CD4-positive, alpha-beta T cell treated with Interleukin-1 beta for 1 hour (primary cell): ENCODE data around the gene FAM180B.
"Not testable (repeated sequence)": the region's sequence is repeated elsewhere in the genome, so short reads cannot be mapped to it uniquely, and the experiment has no call there.

Experiments used
- DNase-seq, 2 donors: peaks; one replicate each; pipeline ENCODE4 v3.0.0-alpha.2; 2020 to 2022

Gene FAM180B

DNA sequence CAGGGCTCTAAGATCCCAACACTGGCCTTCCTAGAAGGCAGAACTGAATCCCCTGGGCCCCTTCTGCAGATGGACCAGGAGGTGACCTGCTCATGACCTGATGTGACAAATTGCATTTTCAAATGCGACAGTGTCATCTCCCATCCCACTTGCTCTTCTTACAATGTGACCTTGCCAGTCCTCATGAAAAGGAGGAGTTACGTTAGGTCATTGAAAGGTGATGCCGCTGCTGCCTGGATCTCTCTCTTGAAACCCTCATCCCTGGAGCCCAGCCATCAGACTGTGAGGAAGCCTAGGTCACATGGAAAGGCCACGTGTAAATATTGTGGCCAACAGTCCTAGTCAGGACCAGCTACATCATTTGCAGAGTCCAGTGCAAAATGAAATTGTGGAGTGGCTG is 13.4 kb downstream of the FAM180B start:
- no peak for DNase-seq

DNA sequence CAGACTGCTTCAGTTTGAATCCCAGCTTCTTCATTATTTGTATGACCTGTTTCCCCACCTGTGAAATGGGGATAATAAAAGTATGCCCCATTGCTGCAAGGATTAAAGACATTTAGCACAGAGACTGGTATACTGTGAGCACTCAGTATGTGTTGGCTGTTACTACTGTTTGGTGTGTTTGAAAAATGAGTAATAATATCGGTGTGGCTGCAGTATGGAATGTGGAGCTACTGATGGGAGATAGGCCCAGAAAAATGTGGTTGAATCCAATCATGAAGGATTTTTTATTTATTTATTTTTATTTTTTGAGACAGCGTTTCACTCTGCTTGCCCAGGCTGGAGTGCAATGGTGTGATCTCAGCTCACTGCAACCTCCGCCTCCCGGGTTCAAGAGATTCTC is 16.8 kb downstream of the FAM180B start:
- DNase-seq = no peak

DNA sequence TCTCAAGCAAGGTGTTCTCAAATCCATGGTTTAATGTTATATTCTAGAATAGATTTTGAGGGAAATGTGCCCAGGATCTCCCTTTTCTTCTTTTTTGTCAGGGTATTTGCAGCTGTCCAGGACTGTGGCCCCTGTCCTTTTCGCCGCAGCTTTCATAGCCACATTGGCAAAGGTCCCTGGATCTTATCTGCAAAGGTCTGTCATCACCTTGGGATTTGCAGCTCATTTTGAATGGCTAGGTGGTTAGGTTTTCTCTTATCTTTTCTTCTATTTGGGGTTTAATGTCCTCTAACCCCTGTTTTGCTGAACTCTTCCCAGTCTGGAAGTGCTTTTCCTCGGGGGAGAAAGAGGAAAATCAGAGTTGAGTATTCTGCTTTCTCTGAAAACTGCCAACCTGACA is 19.4 kb downstream of the FAM180B start:
- no peak for DNase-seq

DNA sequence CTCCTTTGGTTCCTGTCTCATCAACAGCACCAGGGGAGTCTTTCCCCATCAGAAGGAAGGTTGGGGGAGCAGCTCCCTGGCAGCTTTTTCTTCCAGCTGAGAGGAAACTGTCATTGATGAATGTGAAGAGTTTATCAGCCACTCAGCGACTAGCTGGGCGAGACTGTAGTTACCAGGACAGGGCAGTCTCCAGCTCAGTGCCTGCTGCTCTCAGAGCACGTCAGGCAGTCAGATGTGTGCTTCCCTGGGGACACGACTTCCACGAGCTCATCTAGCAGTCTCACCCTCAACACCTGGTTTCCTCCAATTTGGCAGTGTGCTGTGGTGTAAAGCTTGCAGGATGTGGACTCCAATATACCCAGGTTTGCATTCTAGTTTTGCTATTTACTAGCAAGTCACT is 20.3 kb downstream of the FAM180B start:
- DNase-seq = no peak

DNA sequence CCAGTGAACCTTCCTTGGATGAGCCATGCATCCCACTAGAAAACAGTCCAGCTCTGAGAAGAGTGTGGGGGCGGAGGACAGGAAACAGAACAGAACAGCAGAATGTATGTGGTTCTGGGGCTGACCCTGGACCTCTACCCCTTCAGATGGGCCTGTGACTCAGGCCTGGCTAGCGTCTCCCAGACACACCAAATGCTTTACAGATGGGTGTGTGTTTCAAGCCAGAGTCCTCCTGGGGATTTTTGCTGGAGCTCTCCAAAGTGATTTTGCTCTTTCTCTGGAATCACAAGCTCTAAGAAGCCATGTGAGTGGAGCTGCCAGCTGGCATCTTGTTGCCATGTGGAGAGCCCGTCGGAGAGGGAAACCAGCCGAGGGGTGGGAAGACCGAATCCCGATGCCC is 20.9 kb downstream of the FAM180B start:
- no peak for DNase-seq

DNA sequence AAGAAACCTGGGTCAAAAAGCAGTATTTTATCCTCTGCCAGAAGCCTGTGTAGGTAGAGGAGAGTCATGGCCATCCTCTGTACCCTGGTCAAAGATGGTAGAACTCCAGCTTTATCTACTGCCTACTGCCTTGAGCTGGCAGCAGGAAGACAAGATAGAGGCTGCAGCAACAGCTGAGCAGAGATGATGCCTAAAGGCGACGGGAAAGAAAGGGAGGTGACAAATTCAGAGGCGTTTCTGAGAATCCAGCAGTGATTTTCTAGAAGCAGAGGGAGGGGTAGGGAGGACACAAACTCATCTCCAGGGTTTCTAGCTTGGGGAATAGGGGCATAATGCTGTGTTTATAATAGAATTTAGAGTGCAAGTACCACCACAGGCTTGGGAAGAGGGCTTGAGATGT is 23.2 kb downstream of the FAM180B start:
- DNase-seq = no peak

DNA sequence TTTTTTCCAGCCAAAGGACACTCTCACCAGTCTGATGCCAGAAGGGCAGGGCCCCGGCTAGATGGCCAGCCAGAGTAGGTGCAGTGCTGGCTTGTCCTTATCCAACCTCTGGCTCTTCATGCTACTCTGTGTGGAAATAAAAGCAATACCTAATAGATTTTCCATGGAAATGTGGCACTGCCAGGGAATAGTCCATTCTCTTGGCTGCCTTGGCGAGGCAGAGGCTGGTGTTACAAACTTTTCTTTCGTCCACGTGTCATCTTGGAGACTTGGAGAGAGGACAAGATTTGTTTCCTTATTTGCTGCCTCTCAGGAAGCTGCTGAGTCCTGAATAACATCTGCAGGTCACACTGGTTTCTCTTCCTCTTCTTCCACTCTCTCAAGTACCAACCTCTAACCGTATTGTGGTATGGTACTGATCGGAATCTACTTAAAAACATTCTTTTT is 24.9 kb downstream of the FAM180B start:
- no peak for DNase-seq

DNA sequence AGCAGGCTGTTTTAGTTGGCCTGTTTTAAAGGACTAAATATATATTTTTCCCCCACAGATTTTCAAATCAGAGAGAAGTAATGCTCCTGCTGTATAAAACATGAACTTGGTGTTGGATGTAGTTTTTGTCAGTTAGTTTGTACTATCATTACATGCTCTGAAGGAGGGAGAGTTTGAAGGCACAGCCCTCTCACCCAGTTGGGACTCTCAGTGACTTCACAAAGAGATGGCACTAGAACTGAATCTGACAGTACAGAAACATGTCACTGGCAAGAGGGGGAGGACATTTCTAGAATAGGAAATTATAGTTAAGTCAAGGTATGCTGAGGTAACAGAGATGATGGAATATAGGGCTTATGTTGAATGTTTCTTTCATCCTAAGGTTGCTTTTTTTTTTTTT is 28.8 kb downstream of the FAM180B start:
- DNase-seq = no peak

DNA sequence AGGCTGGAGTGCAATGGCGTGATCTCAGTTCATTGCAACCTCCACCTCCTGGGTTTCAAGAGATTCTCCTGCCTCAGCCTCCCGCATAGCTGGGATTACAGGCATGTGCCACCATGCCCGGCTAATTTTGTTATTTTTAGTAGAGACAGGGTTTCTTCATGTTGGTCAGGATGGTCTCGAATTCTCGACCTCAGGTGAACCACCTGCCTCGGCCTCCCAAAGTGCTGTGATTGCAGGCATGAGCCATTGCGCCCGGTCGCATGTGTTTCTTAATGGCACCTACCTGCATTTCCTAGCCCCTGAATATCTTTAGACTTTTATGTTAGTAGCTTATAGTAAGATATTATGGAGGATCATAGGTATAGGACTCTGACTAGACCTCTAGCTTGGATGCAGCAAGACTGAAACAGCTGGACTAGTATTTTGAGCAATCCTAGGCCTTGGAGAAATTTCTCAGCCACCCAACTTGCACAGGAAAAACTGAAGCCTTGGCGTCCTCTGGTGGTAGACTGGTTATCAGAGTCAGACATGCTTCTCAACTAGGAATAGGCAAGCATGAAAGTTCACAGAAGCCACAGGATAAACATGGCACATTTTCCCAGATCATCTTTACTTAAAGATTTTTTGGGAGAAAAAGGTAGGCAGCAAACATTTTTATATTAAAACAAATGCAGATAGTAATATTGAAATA is 30.4 kb downstream of the FAM180B start:
- DNase-seq = peak in 1 of 2 donors; percentile 12

DNA sequence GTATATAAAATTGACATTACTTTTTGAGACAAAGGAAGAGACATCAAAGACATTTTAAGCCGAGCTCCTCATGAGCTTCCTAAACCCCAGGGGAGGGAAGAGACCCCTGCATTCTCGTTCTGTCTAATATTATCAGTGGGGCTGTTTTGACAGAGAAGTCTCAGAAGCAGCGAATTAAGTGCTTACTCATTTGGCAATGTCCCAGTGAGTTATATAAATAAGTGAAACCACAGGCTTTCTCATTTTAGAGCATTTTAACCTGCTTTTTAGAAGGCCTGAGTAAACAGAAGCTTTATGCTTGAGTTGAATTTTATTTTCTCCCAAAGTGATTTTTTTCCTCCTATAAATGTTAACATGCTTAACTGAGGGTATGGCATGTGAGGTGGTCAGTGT is 30.9 kb downstream of the FAM180B start:
- DNase-seq = no peak

DNA sequence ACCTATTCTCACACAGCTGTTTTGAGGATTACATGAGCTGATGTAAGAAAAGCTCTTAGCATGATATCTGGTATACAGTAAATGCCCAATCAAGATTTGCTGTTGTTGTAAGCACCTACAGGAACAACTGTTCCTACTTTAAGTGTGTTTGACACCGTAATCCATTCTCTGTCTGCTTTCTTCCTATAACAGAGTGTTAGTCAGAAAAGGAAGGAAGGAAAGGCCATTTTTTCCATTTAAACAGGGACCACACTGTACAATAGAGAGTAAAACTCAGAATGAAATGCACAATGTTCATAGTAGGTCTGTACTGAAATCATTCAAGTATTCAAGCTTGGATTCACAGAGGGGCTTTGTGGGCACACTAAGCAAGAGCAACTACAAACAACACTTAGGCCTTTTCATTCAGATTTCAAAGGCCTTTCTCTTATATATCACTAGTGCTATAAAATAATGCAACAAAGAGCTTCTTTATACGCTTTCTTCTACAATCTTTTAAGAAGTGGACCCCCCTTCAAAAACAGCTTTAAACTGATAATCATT is 34.4 kb downstream of the FAM180B start:
- DNase-seq = no peak

DNA sequence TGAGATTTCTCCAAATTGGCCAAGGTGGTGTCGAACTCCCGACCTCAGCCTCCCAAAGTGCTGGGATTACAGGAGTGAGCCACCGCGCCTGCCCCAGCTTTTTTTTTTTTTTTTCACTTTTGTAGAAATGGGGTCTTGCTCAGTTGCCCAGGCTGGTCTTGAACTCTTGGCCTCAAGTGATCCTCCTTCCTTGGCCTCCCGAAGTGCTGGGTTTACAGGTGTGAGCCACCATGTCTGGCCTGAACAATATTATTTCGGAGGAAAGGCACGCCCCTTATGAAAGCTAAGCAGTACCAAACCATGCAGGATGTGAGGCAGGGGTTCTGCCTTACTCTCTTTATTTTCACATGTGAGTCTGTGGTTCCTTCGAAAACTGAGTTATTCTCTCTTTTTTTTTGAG is 39.8 kb downstream of the FAM180B start:
- DNase-seq = no peak

DNA sequence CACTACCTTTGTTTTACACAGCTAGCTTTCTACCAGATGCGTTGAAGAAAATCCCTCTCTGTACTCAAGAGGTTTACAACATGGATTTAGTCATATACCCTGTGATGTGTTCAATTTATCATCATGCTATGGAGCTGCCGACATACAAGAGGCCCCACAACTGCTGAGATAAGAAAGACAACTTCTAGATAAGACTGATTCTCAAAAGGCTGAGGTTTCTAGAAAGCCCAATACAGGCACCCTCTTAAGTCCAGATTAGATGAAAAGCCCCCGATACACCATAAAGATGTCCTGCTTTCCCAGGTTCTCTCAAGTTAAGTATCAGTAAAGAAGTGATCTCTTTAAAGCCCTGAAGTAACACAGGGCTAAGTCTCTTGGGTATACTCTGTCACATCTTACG is 41.5 kb downstream of the FAM180B start:
- DNase-seq = no peak

DNA sequence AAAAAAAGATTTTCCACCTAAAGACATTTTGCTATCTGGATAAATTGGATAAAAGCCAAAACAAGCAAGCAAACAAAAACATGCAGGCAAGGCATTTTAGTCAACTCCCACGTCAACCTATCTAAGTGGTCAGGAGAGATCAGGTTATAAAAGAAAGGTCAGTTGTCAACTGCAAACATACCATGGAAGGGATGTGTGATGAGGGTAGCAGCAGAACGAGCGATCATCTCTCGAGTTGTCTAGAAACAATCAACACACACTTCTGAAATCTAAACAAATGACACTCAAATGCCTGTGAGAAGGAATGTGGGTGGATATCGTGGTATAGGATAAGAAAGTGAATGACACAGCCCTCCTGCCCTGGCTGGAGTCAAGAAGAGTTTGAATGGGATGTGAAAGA is 45.0 kb downstream of the FAM180B start:
- DNase-seq = no peak

DNA sequence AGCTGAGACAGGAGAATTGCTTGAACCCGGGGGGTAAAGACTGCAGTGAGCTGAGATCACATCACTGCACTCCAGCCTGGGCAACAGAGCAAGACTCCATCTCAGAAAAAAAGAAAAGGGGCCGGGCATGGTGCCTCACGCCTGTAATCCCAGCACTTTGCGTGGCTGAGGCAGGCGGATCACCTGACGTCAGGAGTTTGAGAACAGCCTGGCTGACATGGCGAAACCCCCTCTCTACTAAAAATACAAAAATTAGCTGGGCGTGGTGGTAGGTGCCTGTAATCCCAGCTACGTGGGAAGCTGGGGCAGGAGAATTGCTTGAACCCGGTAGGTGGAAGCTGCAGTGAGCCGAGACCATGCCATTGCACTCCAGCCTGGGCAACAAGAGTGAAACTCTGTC is 49.9 kb downstream of the FAM180B start:
- DNase-seq = not testable (repeated sequence)
